Stimulated activated CD8-positive, alpha-beta memory T cell treated with anti-CD3 and anti-CD28 coated beads, Interleukin-7, amount 100 ng/mL, for 4 hours (primary cell): ENCODE measurements around the gene PIGB.
"Not testable (repeated sequence)": the region's sequence is repeated elsewhere in the genome, so short reads cannot be mapped to it uniquely, and the experiment has no call there.

Experiments
- DNase-seq, 2 donors: peaks; one replicate each; pipeline ENCODE4 v3.0.0-alpha.2; 2020; ENCODE audit warnings: low read depth in 2 of 2

Gene PIGB

DNA sequence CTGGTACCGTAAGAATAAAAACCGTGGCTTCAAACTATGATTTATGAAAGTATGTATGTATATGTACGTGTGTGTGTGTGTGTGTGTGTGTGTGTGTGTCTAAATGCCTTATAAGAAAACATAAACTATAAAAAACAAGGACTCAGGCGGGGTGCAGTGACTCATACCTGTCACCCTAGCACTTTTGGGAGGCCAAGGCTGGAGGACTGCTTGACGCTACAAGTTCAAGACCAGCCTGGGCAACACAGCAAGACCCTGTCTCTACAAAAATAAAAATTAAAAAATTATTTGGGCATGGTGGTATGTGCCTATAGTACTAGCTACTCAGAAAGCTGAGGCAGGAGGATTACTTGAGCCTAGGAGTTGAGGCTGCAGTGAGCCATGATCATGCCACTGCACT, 60.1 kb downstream of the PIGB start:
- no peak for DNase-seq

DNA sequence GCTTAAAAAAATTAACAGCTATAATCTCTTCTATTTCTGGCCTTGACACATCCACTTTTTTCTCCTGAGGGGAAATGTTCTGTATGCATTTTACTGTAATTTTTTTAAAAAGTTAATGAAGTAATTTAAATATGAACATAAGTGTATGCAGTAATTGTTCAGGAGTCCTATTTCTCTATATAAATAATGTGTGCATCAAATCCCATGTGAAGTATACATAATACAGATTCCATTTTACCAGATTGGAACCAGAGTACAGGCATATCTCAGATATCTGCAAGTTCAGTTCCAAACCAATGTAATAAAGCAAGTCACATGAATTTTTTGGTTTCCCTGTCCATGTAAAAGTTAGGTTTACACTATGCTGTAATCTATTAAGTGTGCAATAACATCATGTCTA, 62.6 kb downstream of the PIGB start:
- no peak for DNase-seq

DNA sequence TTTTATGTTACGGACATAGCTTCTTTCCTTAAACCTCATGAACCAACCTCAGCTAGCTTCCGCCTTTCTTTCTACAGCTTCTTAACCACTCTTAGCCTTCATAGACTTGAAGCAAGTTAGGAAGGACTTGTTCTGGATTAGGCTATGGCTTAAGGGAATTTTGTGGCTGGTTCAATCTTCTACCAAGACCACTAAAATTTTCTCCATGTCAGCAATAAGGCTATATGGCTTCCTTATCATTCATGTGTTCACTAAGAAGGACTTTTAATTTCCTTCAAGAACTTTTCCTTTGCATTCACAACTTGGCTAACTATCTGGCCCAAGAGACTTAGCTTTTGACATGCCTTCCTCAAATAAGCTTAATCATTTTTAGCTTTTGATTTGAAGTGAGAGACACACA, 64.7 kb downstream of the PIGB start:
- no peak for DNase-seq

DNA sequence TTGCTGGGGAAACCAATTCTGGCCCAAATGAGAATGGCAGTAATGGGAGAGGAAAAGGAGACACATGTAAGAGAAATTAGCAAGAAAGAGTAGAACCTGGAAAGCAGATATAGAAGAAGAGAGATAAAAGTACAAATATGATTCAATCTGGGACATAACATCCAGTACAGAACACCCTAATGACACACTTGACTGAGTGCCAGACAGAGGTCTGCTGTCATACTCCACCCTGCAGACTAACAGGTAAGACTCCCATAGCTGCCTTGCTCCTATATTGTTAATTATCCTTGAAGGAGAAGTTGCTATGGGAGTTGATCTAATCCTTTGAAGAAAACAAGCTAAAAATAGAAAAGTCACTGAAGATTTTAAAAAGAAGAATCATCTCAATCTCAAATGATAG, 68.0 kb downstream of the PIGB start:
- DNase-seq, result no peak

DNA sequence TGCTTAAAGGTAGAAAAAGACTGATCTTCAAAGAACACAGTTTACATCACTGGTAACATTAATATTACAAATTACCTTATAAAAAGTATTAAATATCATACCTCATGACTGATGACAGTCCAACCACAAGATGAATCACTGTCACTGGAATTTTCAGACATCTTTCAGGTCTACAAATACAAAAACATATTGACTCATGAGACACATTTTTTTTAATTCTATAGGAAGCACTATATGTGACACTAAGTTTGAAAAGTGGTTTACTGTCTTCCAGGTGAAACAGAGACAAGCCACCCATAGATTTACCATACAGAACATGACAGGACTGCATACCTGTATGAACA, 70.2 kb downstream of the PIGB start:
- DNase-seq, result no peak

DNA sequence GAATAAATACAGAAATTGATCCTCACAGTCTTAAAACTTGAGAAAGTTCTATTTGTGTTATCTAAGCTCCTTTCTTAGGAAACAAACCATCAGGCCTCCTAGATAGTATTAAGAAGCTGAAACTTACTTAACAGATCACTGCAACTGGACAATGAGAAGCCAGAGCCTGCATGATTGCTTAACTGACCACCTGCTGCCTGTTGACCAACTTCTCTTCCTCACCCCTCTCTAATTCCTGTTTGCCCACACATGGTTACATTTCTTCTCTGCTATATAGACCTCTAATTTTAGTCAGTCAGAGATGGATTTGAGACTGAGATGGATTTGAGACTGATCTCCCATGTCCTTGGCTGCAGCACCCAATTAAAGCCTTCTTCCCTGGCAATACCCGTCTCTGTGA, 75.7 kb downstream of the PIGB start:
- DNase-seq, result no peak

DNA sequence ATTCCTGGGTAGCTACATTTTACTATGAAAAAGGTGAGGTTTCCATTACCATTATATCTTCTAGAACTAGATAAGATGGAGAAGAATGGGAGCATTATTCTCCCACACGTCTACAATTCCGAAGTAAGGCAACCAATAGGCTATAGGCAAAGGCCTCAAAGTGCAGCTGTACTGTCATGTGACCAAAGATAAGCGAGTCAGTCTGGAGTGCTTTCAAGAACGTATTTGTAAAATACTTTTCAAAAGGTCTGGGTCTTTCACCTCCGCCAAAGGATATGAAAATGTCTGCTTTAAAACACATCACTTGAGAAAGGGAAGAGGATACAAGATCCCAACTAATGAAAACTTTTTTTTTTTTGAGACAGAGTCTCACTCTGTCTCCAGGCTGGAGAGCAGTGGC, 79.2 kb downstream of the PIGB start:
- DNase-seq, result no peak

DNA sequence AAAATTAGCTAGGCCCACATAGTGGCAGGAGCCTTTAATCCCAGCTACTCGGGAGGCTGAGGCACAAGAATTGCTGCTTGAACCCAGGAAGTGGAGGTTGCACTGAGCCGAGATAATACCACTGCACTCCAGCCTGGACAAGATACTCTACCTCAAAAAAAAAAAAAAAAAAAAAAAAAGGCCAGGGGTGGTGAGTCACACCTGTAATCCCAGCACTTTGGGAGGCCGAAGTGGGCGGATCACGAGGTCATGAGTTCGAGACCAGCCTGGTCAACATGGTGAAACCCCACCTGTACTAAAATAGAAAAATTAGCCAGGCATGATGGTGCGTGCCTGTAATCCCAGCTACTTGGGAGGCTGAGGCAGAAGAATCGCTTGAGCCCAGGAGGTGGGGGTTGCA, 81.0 kb downstream of the PIGB start:
- not testable (repeated sequence) for DNase-seq

DNA sequence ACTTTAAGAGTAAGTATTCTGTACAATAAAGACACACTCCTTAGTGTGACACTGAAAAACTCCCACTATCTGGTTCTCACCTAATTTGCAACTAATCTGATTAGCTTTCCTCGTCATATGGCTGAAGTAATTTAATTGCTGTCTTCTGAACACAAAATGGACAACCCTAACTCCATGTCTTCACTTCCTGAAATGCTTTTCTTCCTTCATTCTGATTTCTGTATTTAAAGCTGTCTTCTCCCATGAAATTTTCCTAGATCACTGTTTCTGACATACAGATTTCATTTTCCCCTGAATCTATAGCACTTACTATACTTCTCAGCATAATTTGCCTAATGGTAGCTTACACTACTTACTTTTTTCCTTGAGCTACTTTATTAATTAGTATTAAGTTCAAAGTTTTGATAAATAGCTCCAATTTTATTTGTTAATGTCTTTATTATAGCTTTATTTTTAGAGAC, 82.8 kb downstream of the PIGB start:
- DNase-seq, result no peak

DNA sequence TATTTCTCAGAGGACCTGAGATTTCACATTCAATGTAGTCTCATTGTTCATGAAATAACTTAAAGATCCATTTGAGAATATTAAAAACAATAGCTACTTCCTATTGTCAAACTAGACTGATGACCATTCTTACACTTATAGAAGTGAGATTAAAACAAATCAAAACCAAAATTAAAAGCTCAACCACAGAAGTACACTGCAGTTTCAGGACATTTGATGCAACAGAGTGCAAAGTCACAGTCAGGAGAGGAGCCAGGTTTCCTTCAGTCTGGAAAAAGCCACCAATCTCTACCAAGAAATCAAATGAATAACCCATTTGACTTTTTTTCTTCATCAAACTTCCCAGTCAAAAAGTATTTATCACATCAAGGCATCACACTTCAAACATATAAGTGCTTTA, 83.7 kb downstream of the PIGB start:
- no peak for DNase-seq

DNA sequence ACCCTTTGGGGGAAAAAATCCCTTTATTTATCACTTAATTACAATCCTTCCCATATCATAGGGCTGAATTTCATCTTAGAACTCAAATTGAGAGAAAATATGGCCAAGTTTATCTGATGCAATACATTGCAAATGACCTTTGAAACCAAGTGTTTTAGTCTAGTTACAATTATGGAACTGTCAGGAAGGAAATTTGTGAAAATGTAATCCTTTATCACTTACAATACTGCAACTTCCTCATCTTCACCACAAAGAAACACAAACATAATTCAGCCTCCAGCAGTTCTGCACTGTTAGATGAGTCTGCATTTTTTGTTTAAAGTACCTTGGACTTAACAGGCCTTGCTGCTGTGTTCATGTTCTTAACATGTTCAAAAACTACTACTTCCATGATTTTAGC, 84.5 kb downstream of the PIGB start:
- no peak for DNase-seq
